Aorta (tissue), 5 donors: Measurements from ENCODE around the gene GFI1. TPM values are rescaled to one million over a fixed set of nuclear protein-coding genes. Genes with fewer than 3 reads are reported as not detected.

ENCODE experiments used
- ATAC-seq: fragments of 200-7000 bp; cut with Tn5 transposase; one replicate; pipeline ENCODE4 v1.9.1; 2022; ENCODE audit warnings: moderate library complexity; ENCODE audit not compliant: low FRiP score
- DNase-seq, 2 donors: peaks; one replicate each; pipeline ENCODE4 v3.0.0-alpha.2; 2020
- H3K27ac ChIP-seq, 2 donors: one replicate each; pipeline ENCODE4 v1.5.1; 2013; ENCODE audit warnings: low read length in 2 of 2, mild to moderate bottlenecking in 2 of 2, moderate library complexity in 2 of 2, control low read depth in 1 of 2, inconsistent platforms in 1 of 2, low read depth in 1 of 2
- H3K27me3 ChIP-seq, 2 donors: one replicate each; pipeline ENCODE4 v1.6.1; 2013; ENCODE audit warnings: control low read depth in 1 of 2, low read length in 1 of 2, mild to moderate bottlenecking in 1 of 2, moderate library complexity in 1 of 2; ENCODE audit not compliant: insufficient read depth in 2 of 2, control insufficient read depth in 1 of 2
- H3K36me3 ChIP-seq, 2 donors: one replicate each; pipeline ENCODE4 v1.6.1; 2013; ENCODE audit warnings: control low read depth in 1 of 2, low read length in 1 of 2, mild to moderate bottlenecking in 1 of 2; ENCODE audit not compliant: insufficient read depth in 2 of 2, control insufficient read depth in 1 of 2
- H3K4me1 ChIP-seq, 2 donors: one replicate each; pipeline ENCODE4 v1.6.1; 2013; ENCODE audit warnings: low read length in 2 of 2, control low read depth in 1 of 2, mild to moderate bottlenecking in 1 of 2, moderate library complexity in 1 of 2; ENCODE audit not compliant: insufficient read depth in 2 of 2, control insufficient read depth in 1 of 2
- H3K4me3 ChIP-seq, 2 donors: one replicate each; pipeline ENCODE4 v1.5.1; 2013; ENCODE audit warnings: low read length in 2 of 2, control low read depth in 1 of 2, mild to moderate bottlenecking in 1 of 2
- H3K9me3 ChIP-seq: one replicate; pipeline ENCODE4 v1.6.1; 2013; ENCODE audit warnings: mild to moderate bottlenecking, low read length; ENCODE audit not compliant: control insufficient read depth
- WGBS, 2 donors: extraction: QIAGEN DNeasy Blood & Tissue Kit; methylation state at CpG; one replicate each; pipeline ENCODE4 v1.1.7; 2013; 5-methylcytosine and 5-hydroxymethylcytosine counted together
- intact Hi-C, 2 donors: fragments of 100-400 bp; cut with DNase I; formaldehyde crosslinking; loops; one replicate each; pipeline versions ENCODE4 v1.14.2 to v1.15.0; 2022
- polyA plus RNA-seq, 2 donors: library from polyadenylated mRNA; stranded (reverse); fragments of 200-250 nt; gene quantifications; one replicate each; pipeline ENCODE4 v1.2.3, GENCODE V29; 2013
- total RNA-seq, 2 donors: library from RNA; stranded (reverse); fragmentation: NEBNext Ultra II Directional; extraction: Animal tissue kit (Norgen Biotek cat#: 25700); gene quantifications; one replicate each; pipeline ENCODE4 v1.2.1, GENCODE V29; 2021
- donor health status: healthy with polysubstance abuse.
- donor health status: Bipolar disorder and iron deficiency.
- donor health status: DM: no; HTN: no; CAD: no.
- donor health status: DM: no; HTN: no; CAD: no.
- donor health status: DM: yes; HTN: yes; CAD: no.

GFI1 gene
- total and polyA plus RNA-seq, 4 donors: 0.13 to 1.9 (median 0.87) TPM

DNA sequence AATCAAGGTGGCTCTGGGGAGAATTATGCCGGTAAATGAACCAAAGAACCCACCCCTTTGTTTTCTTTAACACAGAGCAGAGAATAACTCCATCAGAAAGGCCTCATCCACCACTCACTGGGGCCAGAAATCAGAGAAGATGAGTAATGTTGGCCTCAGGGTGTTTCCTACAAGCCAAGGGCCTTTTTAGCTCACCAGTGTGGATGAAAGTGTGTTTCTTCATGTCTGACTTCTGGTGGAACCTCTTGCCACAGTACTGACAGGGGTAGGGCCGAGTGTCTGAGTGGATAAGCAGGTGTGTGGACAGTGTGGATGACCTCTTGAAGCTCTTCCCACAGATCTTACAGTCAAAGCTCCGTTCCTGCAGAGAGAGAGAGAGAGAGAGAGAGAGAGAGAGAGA is 8.3 kb downstream of the GFI1 start:
- H3K36me3 ChIP-seq: no peaks in the 10 kb centered on the region
- no peak overlapping the region for H3K4me3 ChIP-seq
- intact Hi-C loops: no loop called here
- H3K4me1 ChIP-seq: no peaks in the 10 kb centered on the region
- WGBS, 2 donors: 92 to 96% methylated on average over 3 of the region's 3 CpGs
- no peak overlapping the region for H3K27ac ChIP-seq
- ATAC-seq: no peak
- no peak for DNase-seq
- H3K9me3 ChIP-seq: no peaks in the 10 kb centered on the region
- no peaks in the 10 kb centered on the region for H3K27me3 ChIP-seq

GRCh38 chr1:92476071-92476631 is 10.6 kb downstream of the GFI1 start:
- H3K27me3 ChIP-seq: no peaks in the 10 kb centered on the region
- WGBS, 2 donors: 73 to 78% methylated on average over 12 of the region's 12 CpGs
- H3K9me3 ChIP-seq: no peaks in the 10 kb centered on the region
- ATAC-seq: no peak
- intact Hi-C loops: no loop called here
- H3K4me3 ChIP-seq: no peak overlapping the region
- H3K36me3 ChIP-seq: no peaks in the 10 kb centered on the region
- H3K4me1 ChIP-seq: no peaks in the 10 kb centered on the region
- no peak overlapping the region for H3K27ac ChIP-seq
- DNase-seq: no peak

- 89 to 91% methylated on average over 3 of the region's 3 CpGs for WGBS, 2 donors
- Histone ChIP-seq H3K9me3 (no peaks in the 10 kb centered on the region), H3K4me3 (no peak overlapping the region), H3K4me1 (no peaks in the 10 kb centered on the region), H3K27ac (no peak overlapping the region), H3K36me3 (no peaks in the 10 kb centered on the region), H3K27me3 (no peaks in the 10 kb centered on the region)
- intact Hi-C loops: no loop called here
- no peak for ATAC-seq
- no peak for DNase-seq
These were observed 11.7 kb downstream of the GFI1 start for GRCh38 chr1:92475029-92475428.

GRCh38 chr1:92473781-92474495 is 12.8 kb downstream of the GFI1 start:
- no peaks in the 10 kb centered on the region for H3K9me3 ChIP-seq
- intact Hi-C loops: no loop called here
- no peaks in the 10 kb centered on the region for H3K4me1 ChIP-seq
- ATAC-seq (no peak), DNase-seq (no peak)
- no peak overlapping the region for H3K27ac ChIP-seq
- H3K36me3 ChIP-seq: no peaks in the 10 kb centered on the region
- 89 to 90% methylated on average over 5 of the region's 5 CpGs for WGBS, 2 donors
- H3K4me3 ChIP-seq: no peak overlapping the region
- no peaks in the 10 kb centered on the region for H3K27me3 ChIP-seq

DNA sequence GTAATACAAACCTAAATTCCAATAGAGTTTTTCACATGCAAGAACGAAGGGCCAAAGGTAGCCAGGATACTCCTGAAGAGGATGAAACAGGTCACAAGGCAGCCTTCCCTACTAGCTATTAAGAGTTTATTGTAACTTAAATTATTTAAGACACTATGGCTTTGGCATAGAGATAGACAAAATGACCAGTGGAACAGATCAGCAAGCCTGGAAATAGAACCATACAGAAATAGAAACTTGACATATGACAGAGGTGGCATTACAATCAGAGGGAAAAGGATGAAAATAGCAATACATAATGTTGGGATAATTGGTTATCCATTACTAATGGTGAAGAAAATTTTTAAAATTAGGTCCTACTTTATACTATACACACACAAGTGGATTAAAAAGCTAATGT is 16.5 kb downstream of the GFI1 start:
- intact Hi-C loops: no loop called here
- H3K27ac ChIP-seq: no peak overlapping the region
- H3K36me3 ChIP-seq: no peaks in the 10 kb centered on the region
- DNase-seq: no peak
- 95 to 97% methylated on average over 1 of the region's 1 CpG for WGBS, 2 donors
- H3K4me3 ChIP-seq: no peak overlapping the region
- no peaks in the 10 kb centered on the region for H3K9me3 ChIP-seq
- no peaks in the 10 kb centered on the region for H3K4me1 ChIP-seq
- ATAC-seq: no peak
- no peaks in the 10 kb centered on the region for H3K27me3 ChIP-seq

GRCh38 chr1:92466683-92467352 is 19.9 kb downstream of the GFI1 start:
- Histone ChIP-seq H3K4me3 (no peak overlapping the region), H3K9me3 (no peaks in the 10 kb centered on the region), H3K27ac (no peak overlapping the region), H3K36me3 (no peaks in the 10 kb centered on the region), H3K27me3 (no peaks in the 10 kb centered on the region), H3K4me1 (no peaks in the 10 kb centered on the region)
- intact Hi-C loops: no loop called here
- ATAC-seq: no peak
- DNase-seq: no peak
- 92 to 95% methylated on average over 1 of the region's 1 CpG for WGBS, 2 donors

- WGBS, 2 donors: 97 to 100% methylated on average over 1 of the region's 1 CpG
- H3K27me3 ChIP-seq: no peaks in the 10 kb centered on the region
- no peak for DNase-seq
These were observed 21.5 kb downstream of the GFI1 start for GRCh38 chr1:92465256-92465647.

DNA sequence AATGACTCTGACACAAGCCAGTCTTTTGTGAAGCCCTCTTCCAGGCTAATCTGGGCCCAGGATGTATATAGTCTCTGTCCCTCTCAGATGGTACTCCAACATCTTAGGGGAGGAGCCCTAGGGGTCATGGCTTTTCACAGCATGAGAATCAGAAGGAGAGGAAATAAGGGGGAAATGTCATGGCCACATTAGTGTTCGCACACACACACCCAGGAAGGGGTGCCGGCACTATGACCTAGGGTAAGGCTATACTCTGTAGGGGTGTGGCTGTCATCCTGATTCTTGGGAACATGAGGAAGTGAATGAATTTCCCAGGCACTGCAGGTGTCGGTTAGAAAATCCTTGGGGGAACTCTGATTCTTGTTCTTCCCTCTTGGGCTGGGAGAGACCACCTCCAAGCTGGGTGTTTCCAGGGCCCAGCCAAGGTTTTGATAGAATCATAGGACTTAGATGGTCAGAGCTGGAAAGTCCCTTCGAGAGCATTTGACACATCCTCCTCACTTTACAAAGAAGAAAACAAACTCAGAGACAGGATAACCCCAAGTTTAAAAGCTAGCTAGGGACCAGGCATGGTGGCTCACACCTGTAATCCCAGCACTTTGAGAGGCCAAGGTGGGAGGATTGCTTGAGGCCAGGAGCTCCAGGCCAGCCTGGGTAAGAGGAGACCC is 22.0 kb downstream of the GFI1 start:
- DNase-seq (no peak), ATAC-seq (no peak)
- H3K4me1 ChIP-seq: no peaks in the 10 kb centered on the region
- no peaks in the 10 kb centered on the region for H3K36me3 ChIP-seq
- H3K27ac ChIP-seq: no peak overlapping the region
- no peaks in the 10 kb centered on the region for H3K9me3 ChIP-seq
- no peak overlapping the region for H3K4me3 ChIP-seq
- 93 to 95% methylated on average over 4 of the region's 4 CpGs for WGBS, 2 donors
- H3K27me3 ChIP-seq: no peaks in the 10 kb centered on the region
- intact Hi-C loops: no loop called here

More at GRCh38 chr1:92465256-92465647, 21.5 kb downstream of the GFI1 start:
- intact Hi-C loops: no loop called here
- Histone ChIP-seq H3K4me1 (no peaks in the 10 kb centered on the region), H3K9me3 (no peaks in the 10 kb centered on the region), H3K4me3 (no peak overlapping the region), H3K27ac (no peak overlapping the region), H3K36me3 (no peaks in the 10 kb centered on the region)
- ATAC-seq: no peak
